Neural cell (in vitro differentiated cells): Measurements from ENCODE around the gene ADCY5. TPM values are rescaled to one million over a fixed set of nuclear protein-coding genes. Genes with fewer than 3 reads are reported as not detected.

Source experiments
- H2AFZ ChIP-seq: fragments of 200-600, 300-800 bp; sonication (generic), shearing (Covaris generic); 2 replicates; pipeline ENCODE4 v1.6.0; 2014; ENCODE audit warnings: low read depth, mild to moderate bottlenecking, antibody characterized with exemption, low read length, moderate library complexity
- H3F3A ChIP-seq: fragments of 200-600 bp; shearing (Covaris generic); 2 replicates; pipeline ENCODE4 v1.6.1; 2016; ENCODE audit warnings: mild to moderate bottlenecking, moderate library complexity, mixed read lengths, antibody characterized with exemption, low read length; ENCODE audit not compliant: insufficient read depth, poor library complexity, severe bottlenecking
- H3K27ac ChIP-seq: fragments of 200-600, 300-800 bp; sonication (generic), shearing (Covaris generic); 2 replicates; pipeline ENCODE4 v1.5.1; 2014; ENCODE audit warnings: mild to moderate bottlenecking, low read length, moderate library complexity
- H3K27me3 ChIP-seq: fragments of 300-800, 200-600 bp; sonication (generic), shearing (Covaris generic); 2 replicates; pipeline ENCODE4 v1.6.0; 2014; ENCODE audit warnings: mild to moderate bottlenecking, low read depth, low read length, moderate library complexity; ENCODE audit not compliant: insufficient read depth
- H3K36me3 ChIP-seq: fragments of 300-800, 200-600 bp; sonication (generic), shearing (Covaris generic); 2 replicates; pipeline ENCODE4 v1.5.1; 2014; ENCODE audit warnings: mild to moderate bottlenecking, antibody characterized with exemption, low read length, moderate library complexity; ENCODE audit not compliant: insufficient read depth
- H3K4me2 ChIP-seq: fragments of 300-800, 200-600 bp; sonication (generic), shearing (Covaris generic); 2 replicates; pipeline ENCODE4 v1.6.0; 2014; ENCODE audit warnings: mild to moderate bottlenecking, low read length
- H3K4me3 ChIP-seq: fragments of 300-800, 200-600 bp; sonication (generic), shearing (Covaris generic); 2 replicates; pipeline ENCODE4 v1.5.1; 2014; ENCODE audit warnings: mild to moderate bottlenecking, low read length, moderate library complexity
- H3K79me2 ChIP-seq: fragments of 200-600 bp; shearing (Covaris generic); replicated peaks from 2 replicates; pipeline ENCODE4 v1.6.0; 2014; ENCODE audit warnings: mild to moderate bottlenecking, low read length, moderate library complexity; ENCODE audit not compliant: insufficient read depth
- H3K9ac ChIP-seq: fragments of 300-800, 200-600 bp; sonication (generic), shearing (Covaris generic); 2 replicates; pipeline ENCODE4 v1.6.1; 2016; ENCODE audit warnings: mild to moderate bottlenecking, low read length, mixed read lengths
- H3K9me2 ChIP-seq: fragments of 200-600 bp; shearing (Covaris generic); 2 replicates; pipeline ENCODE4 v1.6.1; 2016; ENCODE audit warnings: mild to moderate bottlenecking, low read length, mixed read lengths; ENCODE audit not compliant: insufficient read depth
- H3K9me3 ChIP-seq: fragments of 200-600, 300-800 bp; sonication (generic), shearing (Covaris generic); 2 replicates; pipeline ENCODE4 v1.6.1; 2016; ENCODE audit warnings: mild to moderate bottlenecking, mixed run types, low read length, moderate library complexity, mixed read lengths
- H4K20me1 ChIP-seq: fragments of 200-600 bp; shearing (Covaris generic); 2 replicates; pipeline ENCODE4 v1.6.1; 2016; ENCODE audit warnings: mild to moderate bottlenecking, mixed run types; ENCODE audit not compliant: insufficient read depth
- CTCF ChIP-seq: fragments of 450-650 bp; IDR thresholded peaks from 2 replicates; pipeline ENCODE4 v1.5.1; 2014; ENCODE audit warnings: antibody characterized with exemption, mild to moderate bottlenecking, moderate library complexity; ENCODE audit not compliant: poor library complexity, severe bottlenecking
- EP300 ChIP-seq: fragments of 450-650 bp; conservative IDR thresholded peaks from 2 replicates; pipeline ENCODE4 v1.6.1; 2014; ENCODE audit warnings: antibody characterized with exemption, mild to moderate bottlenecking, moderate library complexity; ENCODE audit not compliant: poor library complexity, severe bottlenecking
- EZH2 ChIP-seq: fragments of 200-600, 300-800 bp; shearing (Covaris generic), sonication (generic); IDR thresholded peaks from 2 replicates; pipeline ENCODE4 v1.6.1; 2014; ENCODE audit warnings: antibody characterized with exemption, low read length, borderline replicate concordance, mild to moderate bottlenecking; ENCODE audit not compliant: insufficient read depth, poor library complexity, severe bottlenecking
- MXI1 ChIP-seq: fragments of 450-650 bp; conservative IDR thresholded peaks from 2 replicates; pipeline ENCODE4 v1.6.1; 2014; ENCODE audit warnings: antibody characterized with exemption, mild to moderate bottlenecking; ENCODE audit not compliant: poor library complexity, severe bottlenecking
- POLR2AphosphoS5 ChIP-seq: IDR thresholded peaks from 2 replicates; pipeline ENCODE4 v1.6.1; 2012
- RAD21 ChIP-seq: fragments of 450-650 bp; conservative IDR thresholded peaks from 2 replicates; pipeline ENCODE4 v1.6.1; 2014; ENCODE audit warnings: antibody characterized with exemption, mild to moderate bottlenecking, moderate library complexity
- SMC3 ChIP-seq: fragments of 450-650 bp; conservative IDR thresholded peaks from 2 replicates; pipeline ENCODE4 v1.6.1; 2014; ENCODE audit warnings: antibody characterized with exemption, mild to moderate bottlenecking, moderate library complexity; ENCODE audit not compliant: poor library complexity
- TAF1 ChIP-seq: IDR thresholded peaks from 2 replicates; pipeline ENCODE4 v1.6.1; 2012; ENCODE audit warnings: low read depth
- polyA plus RNA-seq: library from polyadenylated mRNA; depleted of rRNA; stranded (reverse); fragments of >200 nt; gene quantifications from 2 replicates; pipeline ENCODE4 v1.2.3, GENCODE V29; 2014
- TF ChIP-seq, protein P1 (sequence below): IDR thresholded peaks from 2 replicates; pipeline ENCODE4 v1.6.1; 2012; ENCODE audit warnings: borderline replicate concordance

The ADCY5 gene
- polyA plus RNA-seq, 1 donor from 2014 or later: 7.7 TPM

DNA sequence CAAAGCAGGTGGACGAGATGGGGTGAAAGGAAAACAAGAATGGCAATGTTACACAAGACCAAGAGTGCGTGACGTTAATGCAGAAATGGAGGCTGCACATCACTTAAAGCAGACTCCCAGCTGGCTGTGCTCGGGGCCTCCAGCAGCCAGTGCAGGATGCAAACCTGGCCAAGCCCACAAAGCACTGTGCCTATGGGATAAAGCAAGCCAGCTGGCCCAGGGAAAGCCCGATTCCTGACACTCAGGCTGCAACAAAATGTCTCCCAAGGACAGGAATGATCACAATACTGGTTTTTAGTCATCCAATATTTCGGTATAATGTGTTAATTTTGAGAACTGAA lies 161.0 kb downstream of the ADCY5 start:
- Histone ChIP-seq H3K9ac (no peak overlapping the region), H3K27ac (no peak overlapping the region), H3K9me3 (no peaks in the 10 kb centered on the region), H3K4me2 (no peak overlapping the region), H3K79me2 (no peaks in the 10 kb centered on the region), H3K4me3 (no peak overlapping the region), H4K20me1 (no peaks in the 10 kb centered on the region), H3K36me3 (no peaks in the 10 kb centered on the region), H3K27me3 (no peaks in the 10 kb centered on the region), H2AFZ (no peak overlapping the region), H3F3A (no peaks in the 10 kb centered on the region), H3K9me2 (no peaks in the 10 kb centered on the region)
- TF ChIP-seq, protein P1, sequence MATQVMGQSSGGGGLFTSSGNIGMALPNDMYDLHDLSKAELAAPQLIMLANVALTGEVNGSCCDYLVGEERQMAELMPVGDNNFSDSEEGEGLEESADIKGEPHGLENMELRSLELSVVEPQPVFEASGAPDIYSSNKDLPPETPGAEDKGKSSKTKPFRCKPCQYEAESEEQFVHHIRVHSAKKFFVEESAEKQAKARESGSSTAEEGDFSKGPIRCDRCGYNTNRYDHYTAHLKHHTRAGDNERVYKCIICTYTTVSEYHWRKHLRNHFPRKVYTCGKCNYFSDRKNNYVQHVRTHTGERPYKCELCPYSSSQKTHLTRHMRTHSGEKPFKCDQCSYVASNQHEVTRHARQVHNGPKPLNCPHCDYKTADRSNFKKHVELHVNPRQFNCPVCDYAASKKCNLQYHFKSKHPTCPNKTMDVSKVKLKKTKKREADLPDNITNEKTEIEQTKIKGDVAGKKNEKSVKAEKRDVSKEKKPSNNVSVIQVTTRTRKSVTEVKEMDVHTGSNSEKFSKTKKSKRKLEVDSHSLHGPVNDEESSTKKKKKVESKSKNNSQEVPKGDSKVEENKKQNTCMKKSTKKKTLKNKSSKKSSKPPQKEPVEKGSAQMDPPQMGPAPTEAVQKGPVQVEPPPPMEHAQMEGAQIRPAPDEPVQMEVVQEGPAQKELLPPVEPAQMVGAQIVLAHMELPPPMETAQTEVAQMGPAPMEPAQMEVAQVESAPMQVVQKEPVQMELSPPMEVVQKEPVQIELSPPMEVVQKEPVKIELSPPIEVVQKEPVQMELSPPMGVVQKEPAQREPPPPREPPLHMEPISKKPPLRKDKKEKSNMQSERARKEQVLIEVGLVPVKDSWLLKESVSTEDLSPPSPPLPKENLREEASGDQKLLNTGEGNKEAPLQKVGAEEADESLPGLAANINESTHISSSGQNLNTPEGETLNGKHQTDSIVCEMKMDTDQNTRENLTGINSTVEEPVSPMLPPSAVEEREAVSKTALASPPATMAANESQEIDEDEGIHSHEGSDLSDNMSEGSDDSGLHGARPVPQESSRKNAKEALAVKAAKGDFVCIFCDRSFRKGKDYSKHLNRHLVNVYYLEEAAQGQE: no peak
- TF ChIP-seq MXI1 (no peak), POLR2AphosphoS5 (no peak), SMC3 (no peak), CTCF (no peak), EZH2 (no peak), RAD21 (no peak), TAF1 (no peak), EP300 (no peak)

- no peaks in the 10 kb centered on the region for H3K79me2 ChIP-seq
- H3K27ac ChIP-seq: no peak overlapping the region
- H3F3A ChIP-seq: no peaks in the 10 kb centered on the region
- H3K27me3 ChIP-seq: no peaks in the 10 kb centered on the region
- H3K36me3 ChIP-seq: no peaks in the 10 kb centered on the region
- H2AFZ ChIP-seq: no peak overlapping the region
- TF ChIP-seq SMC3 (no peak), CTCF (no peak), EZH2 (no peak), TAF1 (no peak), EP300 (no peak), MXI1 (no peak), POLR2AphosphoS5 (no peak), RAD21 (no peak)
- TF ChIP-seq, protein P1: no peak
- no peak overlapping the region for H3K9ac ChIP-seq
- no peaks in the 10 kb centered on the region for H3K9me3 ChIP-seq
- H3K9me2 ChIP-seq: no peaks in the 10 kb centered on the region
- H3K4me2 ChIP-seq: no peak overlapping the region
- H4K20me1 ChIP-seq: no peaks in the 10 kb centered on the region
- no peak overlapping the region for H3K4me3 ChIP-seq
Measured at GRCh38 chr3:123287051-123287961, 161.6 kb downstream of the ADCY5 start.
